HepG2 (cell line): ENCODE results near the gene VWA7. TPM values are rescaled to one million over a fixed set of nuclear protein-coding genes. Genes with fewer than 3 reads are reported as not detected.

Source experiments
- ETV5 ChIP-seq: IDR thresholded peaks from 2 replicates; pipeline ENCODE4 v1.6.1; 2018; ENCODE audit warnings: missing biosample characterization, missing genetic modification reagents, inconsistent platforms, borderline replicate concordance
- FOSL2 ChIP-seq: sonication (generic); formaldehyde crosslinking; IDR thresholded peaks from 2 replicates; pipeline ENCODE4 v1.4.0; 2020; ENCODE audit warnings: missing genetic modification reagents
- HOXA5 ChIP-seq: sonication (generic); formaldehyde crosslinking; IDR thresholded peaks from 2 replicates; pipeline ENCODE4 v1.4.0; 2020; ENCODE audit warnings: missing genetic modification reagents
- POGK ChIP-seq: sonication (generic); formaldehyde crosslinking; conservative IDR thresholded peaks from 2 replicates; pipeline ENCODE4 v1.8.0; 2022; ENCODE audit warnings: mild to moderate bottlenecking, moderate library complexity, missing genetic modification reagents
- PRDM10 ChIP-seq: sonication (generic); formaldehyde crosslinking; IDR thresholded peaks from 2 replicates; pipeline ENCODE4 v1.4.0; 2020; ENCODE audit warnings: low read depth, missing genetic modification reagents
- ZNF142 ChIP-seq: sonication (generic); formaldehyde crosslinking; IDR thresholded peaks from 2 replicates; pipeline ENCODE4 v1.4.0; 2020; ENCODE audit warnings: missing genetic modification reagents
- ZNF24 ChIP-seq: fragments of 450-650 bp; IDR thresholded peaks from 2 replicates; pipeline ENCODE4 v1.6.1; 2017; ENCODE audit warnings: antibody characterized with exemption, mild to moderate bottlenecking
- ZNF407 ChIP-seq: sonication (generic); formaldehyde crosslinking; IDR thresholded peaks from one replicate; pipeline ENCODE4 v1.5.1; 2020; ENCODE audit warnings: mild to moderate bottlenecking, missing genetic modification reagents; ENCODE audit errors: not compliant biosample characterization
- polyA plus RNA-seq, 8 experiments: library from polyadenylated mRNA; depleted of rRNA in 3 of 8; stranded (reverse) in 7 of 8; unstranded in 1 of 8; fragments of >200 nt; fragmentation: Illumina TruSeq in 4 of 8; extraction: Trizol in 4 of 8; gene quantifications; 2 replicates each; pipeline versions ENCODE4 v1.2.1 to v1.2.3, GENCODE V29; 2011 to 2016; ENCODE audit warnings: low read depth in 4 of 8, missing spikeins in 1 of 8, mixed read lengths in 1 of 8; ENCODE audit not compliant: insufficient read depth in 1 of 8
- total RNA-seq, 5 experiments: library from RNA; depleted of rRNA; stranded (reverse); fragments of >200 nt; fragmentation: Illumina TruSeq; extraction: Trizol; gene quantifications; 2 replicates each; pipeline ENCODE4 v1.2.3, GENCODE V29; 2016; ENCODE audit warnings: low read depth in 1 of 5

Gene VWA7
- total and polyA plus RNA-seq, 2 of the 13 experiments (the other 11 are each of a cell fraction or from before 2014, with no cell fraction given): 0.86 to 3.3 TPM

- TF ChIP-seq ZNF407 (CRISPR knock-in tag): no peak
- TF ChIP-seq PRDM10 (CRISPR knock-in tag): 0 out of 2 replicates have a peak, but pooled peaks have one; percentile 49
- no peak for TF ChIP-seq HOXA5 (CRISPR knock-in tag)
- peak; percentile 95 for TF ChIP-seq ETV5 (CRISPR knock-in tag)
- no peak for TF ChIP-seq POGK (CRISPR knock-in tag)
- TF ChIP-seq FOSL2 (CRISPR knock-in tag): peak; percentile 97
- no peak for TF ChIP-seq ZNF24
- TF ChIP-seq ZNF142 (CRISPR knock-in tag): no peak
These were observed 42.2 kb downstream of the VWA7 start (continued) for GRCh38 chr6:31734821-31735406.
